BLaER1 (cell line): ENCODE measurements around the gene CFAP92.

Source experiments
- H3K27ac ChIP-seq: shearing (Covaris generic); formaldehyde crosslinking; 2 replicates; pipeline ENCODE4 v1.8.1; 2022
- H3K27me3 ChIP-seq: shearing (Covaris generic); formaldehyde crosslinking; 2 replicates; pipeline ENCODE4 v1.8.1; 2022
- H3K36me3 ChIP-seq: shearing (Covaris generic); formaldehyde crosslinking; 2 replicates; pipeline ENCODE4 v1.8.1; 2022
- H3K4me1 ChIP-seq: shearing (Covaris generic); formaldehyde crosslinking; 2 replicates; pipeline ENCODE4 v1.8.1; 2022
- H3K4me2 ChIP-seq: shearing (Covaris generic); formaldehyde crosslinking; 2 replicates; pipeline ENCODE4 v1.8.1; 2022
- H3K4me3 ChIP-seq: shearing (Covaris generic); formaldehyde crosslinking; 2 replicates; pipeline ENCODE4 v1.8.1; 2022
- H3K9ac ChIP-seq: shearing (Covaris generic); formaldehyde crosslinking; 2 replicates; pipeline ENCODE4 v1.8.1; 2022
- H3K9me3 ChIP-seq: shearing (Covaris generic); formaldehyde crosslinking; 2 replicates; pipeline ENCODE4 v1.8.1; 2022
- H4K20me1 ChIP-seq: shearing (Covaris generic); formaldehyde crosslinking; 2 replicates; pipeline ENCODE4 v1.8.1; 2022
- Cebpa-rat ChIP-seq: shearing (Covaris generic); IDR thresholded peaks from 2 replicates; pipeline ENCODE4 v1.8.1; 2022

Gene CFAP92

GRCh38 chr3:128907706-128908445, 86.0 kb downstream of the CFAP92 start:
- TF ChIP-seq Cebpa-rat: no peak
- H3K4me1 ChIP-seq: 0 out of 2 replicates have a peak, but pooled peaks cover under 1% of the 10 kb centered on the region
- no peaks in the 10 kb centered on the region for H3K27me3 ChIP-seq
- no peak overlapping the region for H3K4me3 ChIP-seq
- H3K27ac ChIP-seq: no peak overlapping the region
- peaks cover 9% of the 10 kb centered on the region; the same call in 1 of the 2 replicates for H4K20me1 ChIP-seq
- no peak overlapping the region for H3K9ac ChIP-seq
- no peaks in the 10 kb centered on the region for H3K9me3 ChIP-seq
- no peak overlapping the region for H3K4me2 ChIP-seq
- peaks cover 100% of the 10 kb centered on the region for H3K36me3 ChIP-seq

GRCh38 chr3:128906804-128907525, 86.9 kb downstream of the CFAP92 start:
- no peaks in the 10 kb centered on the region for H3K9me3 ChIP-seq
- no peak for TF ChIP-seq Cebpa-rat
- peaks cover 100% of the 10 kb centered on the region for H3K36me3 ChIP-seq
- no peaks in the 10 kb centered on the region for H3K27me3 ChIP-seq
- peaks cover 9% of the 10 kb centered on the region; the same call in 1 of the 2 replicates for H4K20me1 ChIP-seq
- no peak overlapping the region for H3K4me2 ChIP-seq
- no peak overlapping the region for H3K27ac ChIP-seq
- H3K4me3 ChIP-seq: no peak overlapping the region
- no peak overlapping the region for H3K9ac ChIP-seq
- no peaks in the 10 kb centered on the region for H3K4me1 ChIP-seq

GRCh38 chr3:128906031-128906803, 87.7 kb downstream of the CFAP92 start:
- H3K4me3 ChIP-seq: no peak overlapping the region
- H3K9me3 ChIP-seq: no peaks in the 10 kb centered on the region
- no peak overlapping the region for H3K27ac ChIP-seq
- no peaks in the 10 kb centered on the region for H3K27me3 ChIP-seq
- no peaks in the 10 kb centered on the region for H3K4me1 ChIP-seq
- peaks cover 9% of the 10 kb centered on the region; the same call in 1 of the 2 replicates for H4K20me1 ChIP-seq
- no peak overlapping the region for H3K4me2 ChIP-seq
- peaks cover 100% of the 10 kb centered on the region for H3K36me3 ChIP-seq
- no peak for TF ChIP-seq Cebpa-rat
- H3K9ac ChIP-seq: no peak overlapping the region

GRCh38 chr3:128903501-128903900, 90.4 kb downstream of the CFAP92 start:
- Histone ChIP-seq H3K4me1 (no peaks in the 10 kb centered on the region), H3K4me2 (no peak overlapping the region), H3K4me3 (no peak overlapping the region), H4K20me1 (peaks cover 9% of the 10 kb centered on the region; the same call in 1 of the 2 replicates), H3K9ac (no peak overlapping the region), H3K27ac (no peak overlapping the region), H3K9me3 (no peaks in the 10 kb centered on the region), H3K36me3 (peaks cover 100% of the 10 kb centered on the region), H3K27me3 (no peaks in the 10 kb centered on the region)
- TF ChIP-seq Cebpa-rat: no peak

- no peaks in the 10 kb centered on the region for H3K9me3 ChIP-seq
- H3K36me3 ChIP-seq: peaks cover 100% of the 10 kb centered on the region
- no peak overlapping the region for H3K9ac ChIP-seq
- TF ChIP-seq Cebpa-rat: no peak
- H3K4me3 ChIP-seq: no peak overlapping the region
- peaks cover 9% of the 10 kb centered on the region; the same call in 1 of the 2 replicates for H4K20me1 ChIP-seq
- no peaks in the 10 kb centered on the region for H3K4me1 ChIP-seq
- H3K27me3 ChIP-seq: no peaks in the 10 kb centered on the region
- H3K4me2 ChIP-seq: no peak overlapping the region
- no peak overlapping the region for H3K27ac ChIP-seq
Observed at GRCh38 chr3:128902426-128902825, 91.5 kb downstream of the CFAP92 start.

- Histone ChIP-seq H3K36me3 (peaks cover 93% of the 10 kb centered on the region), H3K4me1 (no peaks in the 10 kb centered on the region), H4K20me1 (no peaks in the 10 kb centered on the region), H3K4me2 (no peak overlapping the region), H3K27ac (no peak overlapping the region), H3K9ac (no peak overlapping the region), H3K4me3 (no peak overlapping the region), H3K27me3 (no peaks in the 10 kb centered on the region), H3K9me3 (no peaks in the 10 kb centered on the region)
- TF ChIP-seq Cebpa-rat: no peak
Observed at GRCh38 chr3:128895843-128896697, 97.8 kb downstream of the CFAP92 start.

GRCh38 chr3:128889139-128889894, 104.6 kb downstream of the CFAP92 start:
- Histone ChIP-seq H3K27ac (no peak overlapping the region), H3K27me3 (no peaks in the 10 kb centered on the region), H4K20me1 (peaks cover 24% of the 10 kb centered on the region), H3K4me1 (peaks cover 1% of the 10 kb centered on the region; the same call in 1 of the 2 replicates), H3K9me3 (no peaks in the 10 kb centered on the region), H3K4me2 (no peak overlapping the region), H3K36me3 (peaks cover 85% of the 10 kb centered on the region), H3K4me3 (no peak overlapping the region), H3K9ac (no peak overlapping the region)
- no peak for TF ChIP-seq Cebpa-rat

GRCh38 chr3:128884992-128885391, 108.9 kb downstream of the CFAP92 start:
- no peak for TF ChIP-seq Cebpa-rat
- no peaks in the 10 kb centered on the region for H3K27me3 ChIP-seq
- no peaks in the 10 kb centered on the region for H3K9me3 ChIP-seq
- H3K4me1 ChIP-seq: peaks cover 31% of the 10 kb centered on the region
- H3K27ac ChIP-seq: no peak overlapping the region
- H3K36me3 ChIP-seq: peaks cover 80% of the 10 kb centered on the region
- no peak overlapping the region for H3K9ac ChIP-seq
- H3K4me2 ChIP-seq: no peak overlapping the region
- peaks cover 39% of the 10 kb centered on the region for H4K20me1 ChIP-seq
- H3K4me3 ChIP-seq: no peak overlapping the region
